Left lung (tissue), 10 donors: ENCODE data around the gene BHLHE23. TPM values are rescaled to one million over a fixed set of nuclear protein-coding genes. Genes with fewer than 3 reads are reported as not detected.

Experiments
- ATAC-seq: fragments of 200-7000 bp; cut with Tn5 transposase; one replicate; pipeline ENCODE4 v1.9.1; 2020; ENCODE audit warnings: moderate library complexity
- DNase-seq, 4 donors: peaks; one replicate each; pipeline ENCODE4 v3.0.0-alpha.2; 2013 to 2020
- H3K27ac ChIP-seq, 2 donors: fragments of 200-600 bp; sonication (generic) in 1 of 2; one replicate each; pipeline versions ENCODE4 v1.5.0 to v1.8.0; 2020 to 2021
- H3K27me3 ChIP-seq, 2 donors: fragments of 200-600 bp; sonication (generic) in 1 of 2; one replicate each; pipeline versions ENCODE4 v1.5.0 to v1.8.0; 2020 to 2021
- H3K36me3 ChIP-seq, 2 donors: fragments of 200-600 bp; sonication (generic) in 1 of 2; one replicate each; pipeline versions ENCODE4 v1.5.0 to v1.8.0; 2020 to 2021
- H3K4me1 ChIP-seq, 2 donors: fragments of 200-600 bp; one replicate each; pipeline ENCODE4 v1.8.0; 2021
- H3K4me3 ChIP-seq, 2 donors: fragments of 200-600 bp; sonication (generic) in 1 of 2; one replicate each; pipeline versions ENCODE4 v1.5.0 to v1.8.0; 2020 to 2021; ENCODE audit warnings: mild to moderate bottlenecking in 1 of 2
- H3K9me3 ChIP-seq, 2 donors: fragments of 200-600 bp; sonication (generic) in 1 of 2; one replicate each; pipeline versions ENCODE4 v1.5.0 to v1.8.0; 2020 to 2021
- intact Hi-C, 2 donors: fragments of 100-400 bp; cut with DNase I; formaldehyde crosslinking; loops; one replicate each; pipeline versions ENCODE4 v1.11.2 to v1.14.2; 2022
- polyA plus RNA-seq, 6 donors: library from polyadenylated mRNA; unstranded; fragments of 120-200 nt; gene quantifications; one replicate each; pipeline ENCODE4 v1.2.1, GENCODE V29; 2013; ENCODE audit not compliant: insufficient read length in 6 of 6
- total RNA-seq, 2 donors: library from RNA; stranded (reverse); fragmentation: NEBNext Ultra II Directional; extraction: Animal tissue kit (Norgen Biotek cat#: 25700); gene quantifications; one replicate each; pipeline ENCODE4 v1.2.1, GENCODE V29; 2021
- TF ChIP-seq, protein P1 (sequence below), 2 donors: fragments of 200-600 bp; sonication (generic) in 1 of 2; IDR thresholded peaks; one replicate each; pipeline versions ENCODE4 v1.5.0 to v1.8.0; 2021; ENCODE audit warnings: antibody characterized with exemption in 2 of 2
- donor health status: DM: no; HTN: yes; CAD: no.
- donor health status: DM: no; HTN: no; CAD: no.

Gene BHLHE23
- total and polyA plus RNA-seq, 8 donors = not detected

DNA sequence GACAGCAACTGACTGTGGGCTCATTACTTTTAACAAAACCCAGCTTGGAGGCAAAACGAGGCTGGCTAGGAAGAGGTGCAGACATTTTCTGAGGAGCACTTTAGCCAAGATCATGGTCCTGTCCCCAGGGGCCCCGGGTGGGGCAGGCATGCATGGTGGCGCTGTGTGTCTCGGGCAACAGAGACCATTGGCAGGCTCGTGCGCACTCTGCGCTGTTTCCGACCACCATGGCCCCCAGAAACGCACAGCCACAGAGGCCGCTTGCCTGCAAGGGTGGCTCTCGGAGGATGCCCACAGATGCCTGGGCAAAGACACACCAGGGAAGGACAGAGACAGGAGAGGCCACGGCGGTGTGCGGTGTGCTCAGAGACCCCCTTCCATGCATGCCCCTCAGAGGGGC is 6.7 kb downstream of the BHLHE23 start:
- H3K4me3 ChIP-seq = no peak overlapping the region
- no peak for ATAC-seq
- no peaks in the 10 kb centered on the region for H3K36me3 ChIP-seq
- DNase-seq = peak in 1 of 4 donors; percentile 61
- TF ChIP-seq, protein P1, sequence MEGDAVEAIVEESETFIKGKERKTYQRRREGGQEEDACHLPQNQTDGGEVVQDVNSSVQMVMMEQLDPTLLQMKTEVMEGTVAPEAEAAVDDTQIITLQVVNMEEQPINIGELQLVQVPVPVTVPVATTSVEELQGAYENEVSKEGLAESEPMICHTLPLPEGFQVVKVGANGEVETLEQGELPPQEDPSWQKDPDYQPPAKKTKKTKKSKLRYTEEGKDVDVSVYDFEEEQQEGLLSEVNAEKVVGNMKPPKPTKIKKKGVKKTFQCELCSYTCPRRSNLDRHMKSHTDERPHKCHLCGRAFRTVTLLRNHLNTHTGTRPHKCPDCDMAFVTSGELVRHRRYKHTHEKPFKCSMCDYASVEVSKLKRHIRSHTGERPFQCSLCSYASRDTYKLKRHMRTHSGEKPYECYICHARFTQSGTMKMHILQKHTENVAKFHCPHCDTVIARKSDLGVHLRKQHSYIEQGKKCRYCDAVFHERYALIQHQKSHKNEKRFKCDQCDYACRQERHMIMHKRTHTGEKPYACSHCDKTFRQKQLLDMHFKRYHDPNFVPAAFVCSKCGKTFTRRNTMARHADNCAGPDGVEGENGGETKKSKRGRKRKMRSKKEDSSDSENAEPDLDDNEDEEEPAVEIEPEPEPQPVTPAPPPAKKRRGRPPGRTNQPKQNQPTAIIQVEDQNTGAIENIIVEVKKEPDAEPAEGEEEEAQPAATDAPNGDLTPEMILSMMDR (IDR thresholded peaks at IDR 0.05) = no peak
- H3K27me3 ChIP-seq = peaks cover 46 to 99% of the 10 kb centered on the region in 2 donors
- H3K9me3 ChIP-seq = no peaks in the 10 kb centered on the region
- H3K4me1 ChIP-seq = no peaks in the 10 kb centered on the region
- intact Hi-C loops = loop anchor here in 1 of 2 donors (10.0 kb wide), 1 partner anchor 105 kb away; no protein-coding TSS in a partner anchor
- no peak overlapping the region for H3K27ac ChIP-seq

- TF ChIP-seq, protein P1 (IDR thresholded peaks at IDR 0.05) = no peak
- Histone ChIP-seq H3K4me1 (no peaks in the 10 kb centered on the region), H3K9me3 (no peaks in the 10 kb centered on the region), H3K36me3 (no peaks in the 10 kb centered on the region), H3K27me3 (peaks cover 42 to 99% of the 10 kb centered on the region in 2 donors), H3K4me3 (no peak overlapping the region), H3K27ac (no peak overlapping the region)
- DNase-seq = no peak
- intact Hi-C loops = no loop called here
- ATAC-seq = no peak
Measured at GRCh38 chr20:62999580-62999979, 7.2 kb downstream of the BHLHE23 start.

GRCh38 chr20:62998449-62998848 is 8.3 kb downstream of the BHLHE23 start:
- DNase-seq (no peak), ATAC-seq (no peak)
- H3K27me3 ChIP-seq = peaks cover 30 to 98% of the 10 kb centered on the region in 2 donors
- intact Hi-C loops = no loop called here
- H3K4me1 ChIP-seq = no peaks in the 10 kb centered on the region
- H3K27ac ChIP-seq = no peak overlapping the region
- no peak overlapping the region for H3K4me3 ChIP-seq
- no peaks in the 10 kb centered on the region for H3K36me3 ChIP-seq
- H3K9me3 ChIP-seq = no peaks in the 10 kb centered on the region
- TF ChIP-seq, protein P1 (IDR thresholded peaks at IDR 0.05) = no peak

DNA sequence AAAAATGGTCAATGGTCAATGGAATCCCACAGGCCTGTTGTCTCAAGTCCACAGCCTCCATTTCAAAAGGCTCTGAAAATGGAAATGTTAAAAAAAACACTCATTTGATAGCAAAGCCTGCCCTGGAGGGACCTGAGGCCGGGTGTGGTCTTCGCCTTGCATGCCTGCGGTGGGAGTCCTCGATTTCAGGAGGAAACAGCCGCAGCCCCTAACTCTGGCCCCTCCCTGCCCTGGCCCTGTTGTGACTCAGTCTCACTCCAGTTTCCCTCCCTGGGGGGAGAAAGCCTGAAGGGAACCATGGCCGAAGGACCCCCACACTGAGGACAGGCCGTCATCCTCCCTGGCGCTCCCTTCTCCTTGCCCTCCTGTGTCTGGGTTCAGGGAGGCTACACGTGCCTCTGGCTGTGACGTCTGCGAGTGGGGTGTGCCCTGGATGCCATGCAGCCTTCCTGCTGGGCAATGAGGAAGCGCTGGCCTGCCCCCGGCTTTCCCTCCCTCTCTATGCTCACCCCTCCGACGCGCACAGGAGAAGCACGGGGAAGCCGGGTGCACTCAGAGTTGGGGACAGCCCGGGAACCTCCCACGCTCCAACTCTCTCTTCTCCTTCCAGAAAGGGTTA is 9.2 kb downstream of the BHLHE23 start:
- H3K4me3 ChIP-seq = no peak overlapping the region
- DNase-seq = peak in 1 of 4 donors; percentile 56
- H3K9me3 ChIP-seq = no peaks in the 10 kb centered on the region
- no peak for ATAC-seq
- TF ChIP-seq, protein P1 (IDR thresholded peaks at IDR 0.05) = no peak
- H3K27ac ChIP-seq = no peak overlapping the region
- intact Hi-C loops = no loop called here
- no peaks in the 10 kb centered on the region for H3K36me3 ChIP-seq
- H3K27me3 ChIP-seq = peaks cover 21 to 95% of the 10 kb centered on the region in 2 donors
- H3K4me1 ChIP-seq = no peaks in the 10 kb centered on the region

GRCh38 chr20:62996596-62996982 is 10.2 kb downstream of the BHLHE23 start:
- Histone ChIP-seq H3K4me3 (no peak overlapping the region), H3K9me3 (no peaks in the 10 kb centered on the region), H3K27me3 (peaks cover 13 to 95% of the 10 kb centered on the region in 2 donors), H3K36me3 (no peaks in the 10 kb centered on the region), H3K27ac (no peak overlapping the region), H3K4me1 (no peaks in the 10 kb centered on the region)
- DNase-seq = peak in 1 of 4 donors; percentile 49
- ATAC-seq = no peak
- TF ChIP-seq, protein P1 (IDR thresholded peaks at IDR 0.05) = no peak
- intact Hi-C loops = no loop called here
